Gastroesophageal sphincter (tissue), 4 donors: Measurements from ENCODE around the gene ZSWIM4. TPM values are rescaled to one million over a fixed set of nuclear protein-coding genes. Genes with fewer than 3 reads are reported as not detected.
A peak's percentile ranks its signal among the peaks of the same experiment; 100 is the strongest.

ENCODE experiments used
- ATAC-seq: fragments of 150-250 bp; one replicate; pipeline ENCODE4 v1.9.1; 2016; ENCODE audit warnings: mild to moderate bottlenecking, moderate library complexity
- H3K27ac ChIP-seq, 4 donors: fragments of 200-600 bp; sonication (generic) in 3 of 4; 1 replicate in 3 of 4; 2 replicates in 1 of 4; pipeline ENCODE4 v1.5.1; 2016 to 2019
- H3K27me3 ChIP-seq: fragments of 200-600 bp; sonication (generic); one replicate; pipeline ENCODE4 v1.5.1; 2019
- H3K36me3 ChIP-seq, 2 donors: fragments of 200-600 bp; sonication (generic); one replicate each; pipeline ENCODE4 v1.5.1; 2019; ENCODE audit warnings: control low read depth in 1 of 2
- H3K4me1 ChIP-seq, 3 donors: fragments of 200-600 bp; sonication (generic); 1 replicate in 2 of 3; 2 replicates in 1 of 3; pipeline ENCODE4 v1.5.1; 2016 to 2019; ENCODE audit warnings: control low read depth in 2 of 3
- H3K4me3 ChIP-seq, 2 donors: fragments of 200-600 bp; sonication (generic); one replicate each; pipeline ENCODE4 v1.5.1; 2019; ENCODE audit warnings: mild to moderate bottlenecking in 1 of 2, moderate library complexity in 1 of 2
- H3K9me3 ChIP-seq, 3 donors: fragments of 200-600 bp; sonication (generic); one replicate each; pipeline ENCODE4 v1.5.1; 2017 to 2019; ENCODE audit warnings: control low read depth in 2 of 3
- CTCF ChIP-seq, 4 experiments: fragments of 200-600 bp in 2 of 4; fragments of 450-650 bp in 2 of 4; sonication (generic) in 1 of 4; IDR thresholded peaks; one replicate each; pipeline ENCODE4 v1.5.1; 2017 to 2019; ENCODE audit warnings: antibody characterized with exemption in 4 of 4, mild to moderate bottlenecking in 2 of 4, moderate library complexity in 2 of 4
- EP300 ChIP-seq: sonication (generic); formaldehyde crosslinking; IDR thresholded peaks from one replicate; pipeline ENCODE4 v1.6.1; 2017; ENCODE audit warnings: antibody characterized with exemption, mild to moderate bottlenecking
- POLR2A ChIP-seq, 2 donors: fragments of 450-650 bp; IDR thresholded peaks; one replicate each; pipeline ENCODE4 v1.6.1; 2017; ENCODE audit warnings: antibody characterized with exemption in 2 of 2, mild to moderate bottlenecking in 2 of 2, moderate library complexity in 1 of 2
- POLR2AphosphoS5 ChIP-seq: sonication (generic); formaldehyde crosslinking; IDR thresholded peaks from one replicate; pipeline ENCODE4 v1.6.1; 2017; ENCODE audit warnings: antibody characterized with exemption
- WGBS, 2 donors: methylation state at CpG; one replicate each; pipeline ENCODE4 v1.1.5; 2018; ENCODE audit warnings: low coverage in 1 of 2; 5-methylcytosine and 5-hydroxymethylcytosine counted together
- total RNA-seq, 4 donors: library from RNA; depleted of rRNA; stranded (reverse); fragments of >200 nt; gene quantifications; one replicate each; pipeline ENCODE4 v1.1.0, GENCODE V29; 2016

Gene ZSWIM4
- total RNA-seq, 4 donors from 2014 or later: 3.9 to 9.2 (median 4.2) TPM

GRCh38 chr19:13823256-13823655 is 28.0 kb downstream of the ZSWIM4 start:
- Histone ChIP-seq H3K4me1 (peaks cover 0 to 21% (median 0%) of the 10 kb centered on the region in 3 donors), H3K27me3 (no peaks in the 10 kb centered on the region), H3K27ac (peak overlapping the region in 2 of 4 donors; percentile 64 to 66), H3K9me3 (no peaks in the 10 kb centered on the region), H3K4me3 (no peak overlapping the region), H3K36me3 (peaks cover 0 to 31% of the 10 kb centered on the region in 2 donors)
- no peak for ATAC-seq
- TF ChIP-seq POLR2AphosphoS5 (no peak), POLR2A (IDR thresholded peaks at IDR 0.05) (no peak), EP300 (no peak)
- 57% methylated on average over 8 of the region's 8 CpGs; no CpG with 5 or more reads in 1 of the 2 donors for WGBS, 2 donors

- no peak for TF ChIP-seq POLR2A (IDR thresholded peaks at IDR 0.05)
- TF ChIP-seq EP300: no peak
- TF ChIP-seq POLR2AphosphoS5: no peak
- TF ChIP-seq CTCF (IDR thresholded peaks at IDR 0.05): no peak
- Histone ChIP-seq H3K4me1 (peaks cover 0 to 19% (median 0%) of the 10 kb centered on the region in 3 donors), H3K36me3 (peaks cover 0 to 37% of the 10 kb centered on the region in 2 donors), H3K9me3 (no peaks in the 10 kb centered on the region), H3K4me3 (no peak overlapping the region), H3K27ac (peak overlapping the region in 2 of 4 donors; percentile 64 to 66), H3K27me3 (no peaks in the 10 kb centered on the region)
- 88 to 94% methylated on average over 1 to 2 of the region's 2 CpGs for WGBS, 2 donors
- no peak for ATAC-seq
These were observed 28.7 kb downstream of the ZSWIM4 start for GRCh38 chr19:13823901-13824300.

GRCh38 chr19:13824703-13825102 is 29.5 kb downstream of the ZSWIM4 start:
- ATAC-seq: no peak
- TF ChIP-seq EP300 (no peak), POLR2A (IDR thresholded peaks at IDR 0.05) (no peak), CTCF (IDR thresholded peaks at IDR 0.05) (no peak), POLR2AphosphoS5 (no peak)
- peaks cover 0 to 38% of the 10 kb centered on the region in 2 donors for H3K36me3 ChIP-seq

GRCh38 chr19:13825489-13826441 is 30.5 kb downstream of the ZSWIM4 start:
- Histone ChIP-seq H3K27ac (no peak overlapping the region), H3K27me3 (no peaks in the 10 kb centered on the region), H3K36me3 (peaks cover 0 to 48% of the 10 kb centered on the region in 2 donors), H3K9me3 (no peaks in the 10 kb centered on the region), H3K4me1 (peaks cover 0 to 19% (median 0%) of the 10 kb centered on the region in 3 donors), H3K4me3 (no peak overlapping the region)
- WGBS, 2 donors: 85 to 100% methylated on average over 2 to 6 of the region's 30 CpGs
- TF ChIP-seq POLR2AphosphoS5 (no peak), EP300 (no peak), POLR2A (IDR thresholded peaks at IDR 0.05) (no peak), CTCF (IDR thresholded peaks at IDR 0.05) (no peak)
- ATAC-seq: no peak

More at GRCh38 chr19:13824703-13825102, 29.5 kb downstream of the ZSWIM4 start:
- Histone ChIP-seq H3K27me3 (no peaks in the 10 kb centered on the region), H3K4me3 (no peak overlapping the region), H3K27ac (no peak overlapping the region), H3K9me3 (no peaks in the 10 kb centered on the region), H3K4me1 (peaks cover 0 to 19% (median 0%) of the 10 kb centered on the region in 3 donors)

GRCh38 chr19:13826652-13827235 is 31.5 kb downstream of the ZSWIM4 start:
- Histone ChIP-seq H3K9me3 (no peaks in the 10 kb centered on the region), H3K4me3 (no peak overlapping the region), H3K36me3 (peaks cover 0 to 57% of the 10 kb centered on the region in 2 donors), H3K4me1 (peaks cover 0 to 19% (median 0%) of the 10 kb centered on the region in 3 donors), H3K27me3 (no peaks in the 10 kb centered on the region), H3K27ac (no peak overlapping the region)
- 82 to 96% methylated on average over 3 to 4 of the region's 9 CpGs for WGBS, 2 donors
- no peak for ATAC-seq
- TF ChIP-seq POLR2A (IDR thresholded peaks at IDR 0.05): no peak
- TF ChIP-seq CTCF (IDR thresholded peaks at IDR 0.05): no peak
- no peak for TF ChIP-seq POLR2AphosphoS5
- TF ChIP-seq EP300: no peak
